ENCODE measurements around the gene KBTBD8.

Gene KBTBD8

GRCh38 chr3:66998113-66998903 is at the start of gene KBTBD8:
KBTBD8 (plus strand) TSS chr3:66998307; CDS start chr3:66998356, 49 bp downstream.
- in situ Hi-C loops (cut with HindIII; ENCODE audit: low sequenced_read_pairs) = no loop called here

- in situ Hi-C loops (cut with HindIII; ENCODE audit: low sequenced_read_pairs) = no loop called here
Observed at GRCh38 chr3:66948838-66949237, 49.3 kb upstream of the KBTBD8 start.

GRCh38 chr3:66949898-66950297 is 48.2 kb upstream of the KBTBD8 start:
- in situ Hi-C loops (cut with HindIII; ENCODE audit: low sequenced_read_pairs) = no loop called here

- in situ Hi-C loops (cut with HindIII; ENCODE audit: low sequenced_read_pairs) = no loop called here
Observed at GRCh38 chr3:66952357-66952756, 45.8 kb upstream of the KBTBD8 start.

GRCh38 chr3:66953934-66954445 is 44.1 kb upstream of the KBTBD8 start:
- in situ Hi-C loops (cut with HindIII; ENCODE audit: low sequenced_read_pairs) = no loop called here

- in situ Hi-C loops (cut with HindIII; ENCODE audit: low sequenced_read_pairs) = no loop called here
Observed at GRCh38 chr3:66956742-66957141, 41.4 kb upstream of the KBTBD8 start.

- in situ Hi-C loops (cut with HindIII; ENCODE audit: low sequenced_read_pairs) = no loop called here
Observed at GRCh38 chr3:66957367-66957766, 40.7 kb upstream of the KBTBD8 start.

GRCh38 chr3:66958067-66958466 is 40.0 kb upstream of the KBTBD8 start:
- in situ Hi-C loops (cut with HindIII; ENCODE audit: low sequenced_read_pairs) = no loop called here

GRCh38 chr3:66962664-66963063 is 35.4 kb upstream of the KBTBD8 start:
- in situ Hi-C loops (cut with HindIII; ENCODE audit: low sequenced_read_pairs) = no loop called here

- in situ Hi-C loops (cut with HindIII; ENCODE audit: low sequenced_read_pairs) = no loop called here
Observed at GRCh38 chr3:66971245-66971644, 26.9 kb upstream of the KBTBD8 start.

GRCh38 chr3:66971891-66972551 is 26.1 kb upstream of the KBTBD8 start:
- in situ Hi-C loops (cut with HindIII; ENCODE audit: low sequenced_read_pairs) = no loop called here

GRCh38 chr3:66980791-66981190 is 17.3 kb upstream of the KBTBD8 start:
- in situ Hi-C loops (cut with HindIII; ENCODE audit: low sequenced_read_pairs) = no loop called here

- in situ Hi-C loops (cut with HindIII; ENCODE audit: low sequenced_read_pairs) = no loop called here
Observed at GRCh38 chr3:66983101-66983500, 15.0 kb upstream of the KBTBD8 start.

- in situ Hi-C loops (cut with HindIII; ENCODE audit: low sequenced_read_pairs) = no loop called here
Observed at GRCh38 chr3:66985336-66985920, 12.7 kb upstream of the KBTBD8 start.

- in situ Hi-C loops (cut with HindIII; ENCODE audit: low sequenced_read_pairs) = no loop called here
Observed at GRCh38 chr3:66986406-66986805, 11.7 kb upstream of the KBTBD8 start.

- in situ Hi-C loops (cut with HindIII; ENCODE audit: low sequenced_read_pairs) = no loop called here
Observed at GRCh38 chr3:66989241-66989640, 8.9 kb upstream of the KBTBD8 start.

GRCh38 chr3:66989860-66990696 is 8.0 kb upstream of the KBTBD8 start:
- in situ Hi-C loops (cut with HindIII; ENCODE audit: low sequenced_read_pairs) = no loop called here

GRCh38 chr3:66991459-66991858 is 6.6 kb upstream of the KBTBD8 start:
- in situ Hi-C loops (cut with HindIII; ENCODE audit: low sequenced_read_pairs) = no loop called here

GRCh38 chr3:66993082-66993481 is 5.0 kb upstream of the KBTBD8 start:
- in situ Hi-C loops (cut with HindIII; ENCODE audit: low sequenced_read_pairs) = no loop called here

GRCh38 chr3:66994588-66994987 is 3.5 kb upstream of the KBTBD8 start:
- in situ Hi-C loops (cut with HindIII; ENCODE audit: low sequenced_read_pairs) = no loop called here

GRCh38 chr3:66996696-66997095 is 1.4 kb upstream of the KBTBD8 start:
- in situ Hi-C loops (cut with HindIII; ENCODE audit: low sequenced_read_pairs) = no loop called here
